Measurements from ENCODE around the gene CAVIN1.
"Not testable (repeated sequence)": the region's sequence is repeated elsewhere in the genome, so short reads cannot be mapped to it uniquely, and the experiment has no call there.

The CAVIN1 gene

DNA sequence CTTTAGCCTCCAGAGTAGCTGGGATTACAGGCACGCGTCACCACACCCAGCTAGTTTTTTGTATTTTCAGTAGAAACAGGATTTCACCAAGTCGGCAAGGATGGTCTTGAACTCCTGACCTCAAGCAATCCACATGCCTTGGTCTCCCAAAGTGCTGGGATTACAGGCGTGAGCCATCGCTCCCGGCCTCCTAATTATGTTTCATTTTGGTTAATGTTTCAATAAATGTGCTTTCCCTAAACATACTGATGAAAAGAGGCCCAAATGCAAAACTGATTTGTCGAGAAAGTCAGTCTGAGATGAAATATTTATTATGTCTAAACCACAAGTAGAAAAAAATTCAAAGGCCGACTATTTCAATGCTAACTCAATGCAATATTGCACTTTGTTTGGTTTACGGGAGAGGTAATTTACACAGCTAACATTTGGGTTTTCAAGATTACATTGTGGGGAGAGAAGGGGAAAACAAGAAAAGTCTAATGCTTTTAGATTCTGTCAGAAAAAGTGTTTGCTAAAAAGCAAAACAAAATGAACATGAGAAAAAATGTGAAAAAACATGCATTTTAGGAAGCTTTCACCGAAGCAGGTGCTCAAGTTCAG is 44.6 kb downstream of the CAVIN1 start:
- no peak for DNase-seq (ENCODE audit: low read depth in 2 of 2)

DNA sequence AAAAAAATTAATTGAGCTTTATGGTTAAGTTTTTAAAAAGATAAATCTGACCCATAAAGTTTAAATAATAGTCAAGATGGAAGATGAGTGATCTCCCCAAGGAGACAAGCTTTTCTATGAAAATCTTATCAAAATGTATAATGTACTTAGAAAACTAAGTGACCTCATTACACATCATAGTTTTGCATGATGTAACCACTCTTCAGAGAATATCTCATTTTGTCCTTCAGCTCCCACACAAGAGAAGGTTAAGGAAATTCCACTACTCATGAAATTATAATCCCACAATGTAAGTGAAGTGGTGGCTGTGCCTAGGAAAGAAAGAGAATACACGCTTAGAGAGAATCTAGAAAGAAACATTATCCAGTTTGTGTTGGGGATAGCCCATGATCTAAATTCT is 49.2 kb downstream of the CAVIN1 start:
- no peak for DNase-seq (ENCODE audit: low read depth in 2 of 2)

DNA sequence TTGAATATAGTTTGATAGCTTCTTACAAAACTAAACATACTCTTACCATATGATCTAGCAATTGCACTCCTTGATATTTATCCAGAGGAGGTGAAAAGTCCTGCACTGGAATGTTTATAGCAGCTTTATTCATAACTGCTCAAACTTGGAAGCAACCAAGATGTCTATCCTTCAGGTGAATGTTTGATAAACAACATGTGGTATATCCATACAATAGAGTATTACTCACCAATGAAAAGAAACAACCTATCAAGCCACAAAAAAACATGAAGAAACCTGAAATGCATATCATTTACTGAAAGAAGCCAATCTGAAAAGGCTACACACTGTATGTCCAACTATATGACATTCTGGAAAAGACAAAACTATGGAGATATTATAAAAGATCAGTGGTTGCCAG is 50.9 kb downstream of the CAVIN1 start:
- DNase-seq (ENCODE audit: low read depth in 2 of 2), result no peak

DNA sequence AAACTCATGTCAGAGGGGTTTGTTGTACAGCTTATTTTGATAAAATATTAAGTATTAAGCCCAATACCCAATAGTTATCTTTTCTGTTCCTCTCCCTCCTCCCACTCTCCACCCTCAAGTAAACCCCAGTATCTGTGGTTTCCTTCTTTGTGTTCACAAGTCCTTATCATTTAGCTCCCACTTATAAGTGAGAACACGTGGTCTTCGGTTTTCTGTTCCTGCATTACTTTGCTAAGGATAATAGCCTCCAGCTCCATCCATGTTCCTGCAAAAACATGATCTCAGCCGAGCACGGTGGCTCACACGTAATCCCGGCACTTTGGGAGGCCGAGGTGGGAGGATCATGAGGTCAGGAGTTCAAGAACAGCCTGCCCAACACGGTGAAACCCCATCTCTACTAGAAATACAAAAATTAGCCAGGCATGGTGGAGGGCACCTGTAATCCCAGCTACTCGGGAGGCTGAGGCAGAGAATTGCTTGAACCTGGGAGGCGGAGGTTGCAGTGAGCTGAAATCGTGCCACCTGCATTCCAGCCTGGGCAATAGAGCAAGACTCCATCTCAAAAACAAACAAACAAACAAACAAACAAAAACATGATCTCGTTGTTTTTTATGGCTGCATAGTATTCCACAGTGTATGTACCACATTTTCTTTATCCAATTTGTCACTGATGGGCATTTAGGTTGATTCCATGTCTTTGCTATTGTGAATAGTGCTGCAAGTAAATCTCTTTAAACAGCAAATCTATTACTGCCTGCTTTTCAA is 54.1 kb downstream of the CAVIN1 start:
- not testable (repeated sequence) for DNase-seq (ENCODE audit: low read depth in 2 of 2)

DNA sequence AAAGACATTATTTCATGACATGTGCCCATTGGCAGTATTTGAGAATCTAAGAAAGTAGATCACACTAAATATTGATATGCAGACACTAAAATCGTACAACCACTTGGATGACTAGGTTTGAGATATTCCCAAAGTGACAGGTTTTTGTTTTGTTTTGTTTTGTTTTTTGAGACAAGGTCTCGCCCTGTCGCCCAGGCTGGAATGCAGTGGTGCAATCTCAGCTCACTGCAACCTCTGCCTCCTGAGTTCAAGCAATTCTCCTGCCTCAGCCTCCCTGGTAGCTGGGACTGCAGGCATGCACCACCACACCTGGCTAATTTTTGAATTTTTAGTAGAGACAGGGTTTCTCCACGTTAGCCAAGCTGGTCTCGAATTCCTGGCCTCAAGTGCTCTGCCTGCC is 54.7 kb downstream of the CAVIN1 start:
- not testable (repeated sequence) for DNase-seq (ENCODE audit: low read depth in 2 of 2)

DNA sequence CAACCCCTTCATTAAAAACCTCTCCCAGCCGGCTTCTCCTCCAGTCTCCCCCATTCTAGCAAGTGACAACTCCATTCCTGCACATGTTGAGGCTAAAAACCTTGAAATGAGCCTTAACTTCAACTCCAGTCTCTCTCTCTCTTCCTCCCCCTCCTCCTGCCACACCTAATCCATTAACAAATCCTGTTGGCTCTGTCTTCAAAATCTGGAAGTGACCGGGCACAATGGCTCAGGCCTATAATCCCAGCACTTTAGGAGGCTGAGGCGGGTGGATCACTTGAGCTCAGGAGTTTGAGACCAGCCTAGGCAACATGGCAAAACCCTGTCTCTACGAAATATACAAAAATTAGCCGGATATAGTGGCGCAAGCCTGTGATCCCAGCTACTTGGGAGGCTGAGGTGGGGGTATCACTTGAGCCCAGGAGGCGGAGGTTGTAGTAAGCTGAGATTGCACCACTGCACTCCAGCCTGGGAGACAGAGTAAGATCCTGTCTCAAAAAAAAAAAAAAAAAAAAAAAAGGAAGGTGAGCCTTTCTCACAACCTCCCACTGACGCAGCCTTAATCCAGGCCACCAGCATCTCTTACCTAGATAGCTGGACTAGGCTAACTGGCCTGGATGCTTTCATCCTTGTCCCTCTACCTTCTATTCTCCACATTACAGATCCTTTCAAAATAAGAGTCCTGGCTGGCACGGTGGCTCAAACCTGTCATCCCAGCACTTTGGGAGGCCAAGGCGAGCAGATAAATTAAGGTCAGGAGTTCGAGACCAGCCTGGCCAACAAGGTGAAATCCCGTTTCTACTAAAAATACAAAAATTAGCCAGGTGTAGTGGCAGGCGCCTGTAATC is 56.7 kb downstream of the CAVIN1 start:
- not testable (repeated sequence) for DNase-seq (ENCODE audit: low read depth in 2 of 2)

DNA sequence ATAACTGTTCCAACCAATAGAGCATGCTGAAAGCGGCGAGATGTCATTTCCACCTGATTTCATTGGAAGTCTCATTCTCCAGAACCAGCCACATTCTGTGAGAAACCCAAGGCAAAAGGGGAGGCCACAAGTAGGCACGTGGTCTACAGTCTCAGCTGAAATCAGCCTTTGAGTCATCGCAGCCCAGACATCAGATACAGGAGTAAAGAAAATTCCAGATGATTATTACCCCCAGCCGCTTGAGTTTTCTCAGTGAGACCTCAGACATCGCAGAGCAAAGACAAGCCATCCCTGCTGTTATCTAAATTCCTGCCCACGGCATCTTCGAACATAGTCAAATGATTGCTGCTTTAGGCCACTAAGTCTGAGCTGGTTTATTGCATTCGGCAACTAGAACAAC is 57.9 kb downstream of the CAVIN1 start:
- peak in 1 of 2 donors; percentile 8 for DNase-seq (ENCODE audit: low read depth in 2 of 2)

DNA sequence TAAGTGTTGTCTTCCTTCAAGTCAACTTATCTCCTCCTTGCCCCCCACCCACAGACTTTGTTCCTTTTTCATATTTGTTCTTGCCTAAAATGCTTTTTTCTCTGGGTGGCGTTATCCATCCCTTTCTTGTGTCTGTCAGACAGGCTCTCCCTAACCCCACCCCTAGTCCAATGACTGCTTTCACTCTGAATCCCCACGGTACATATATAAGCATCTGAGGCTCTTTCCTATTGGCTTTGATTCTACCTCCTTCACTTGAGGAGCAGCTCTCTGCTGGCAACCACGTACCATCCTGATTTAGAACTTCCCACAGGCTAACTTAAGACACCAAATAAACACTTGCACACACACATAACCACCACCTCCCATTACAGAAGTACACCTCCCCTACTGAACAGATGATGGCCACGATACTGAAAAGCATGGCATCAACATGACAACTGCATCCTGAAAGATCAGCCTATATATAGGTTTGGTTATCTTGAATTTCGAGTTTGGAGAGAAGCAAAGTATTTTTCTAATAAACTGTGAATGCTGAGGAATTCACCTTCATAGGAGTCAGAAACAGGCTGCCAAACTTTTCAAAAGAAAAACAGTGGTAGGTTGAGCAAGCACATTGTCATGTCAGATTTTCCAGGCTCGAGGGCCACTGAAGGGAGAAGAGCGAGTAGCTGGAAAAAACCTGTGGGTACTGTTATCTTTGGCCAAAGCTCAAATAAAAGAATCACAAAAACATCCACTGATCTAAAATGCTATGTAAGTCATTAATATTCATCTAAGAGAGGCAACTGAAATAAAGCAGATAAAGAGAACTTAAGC is 59.1 kb downstream of the CAVIN1 start:
- peak in 1 of 2 donors; percentile 10 for DNase-seq (ENCODE audit: low read depth in 2 of 2)

DNA sequence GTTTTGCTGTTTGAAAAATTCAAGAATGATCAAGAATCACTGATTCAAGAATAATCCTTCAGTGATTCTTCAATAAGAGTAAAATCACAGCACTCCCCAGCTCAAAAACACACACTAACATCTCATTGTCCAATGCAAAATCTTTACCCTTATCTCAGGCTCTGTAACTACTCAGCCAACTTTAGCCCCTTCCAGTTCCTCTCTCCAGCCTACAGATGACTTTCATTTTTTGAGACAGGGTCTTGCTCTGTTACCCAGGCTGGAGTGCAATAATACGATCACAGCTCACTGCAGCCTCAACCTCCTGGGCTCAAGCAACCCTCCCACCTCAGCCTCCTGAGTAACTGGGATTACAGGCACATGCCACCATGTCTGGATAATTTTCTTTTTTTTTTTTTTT is 59.8 kb downstream of the CAVIN1 start:
- no peak for DNase-seq (ENCODE audit: low read depth in 2 of 2)

DNA sequence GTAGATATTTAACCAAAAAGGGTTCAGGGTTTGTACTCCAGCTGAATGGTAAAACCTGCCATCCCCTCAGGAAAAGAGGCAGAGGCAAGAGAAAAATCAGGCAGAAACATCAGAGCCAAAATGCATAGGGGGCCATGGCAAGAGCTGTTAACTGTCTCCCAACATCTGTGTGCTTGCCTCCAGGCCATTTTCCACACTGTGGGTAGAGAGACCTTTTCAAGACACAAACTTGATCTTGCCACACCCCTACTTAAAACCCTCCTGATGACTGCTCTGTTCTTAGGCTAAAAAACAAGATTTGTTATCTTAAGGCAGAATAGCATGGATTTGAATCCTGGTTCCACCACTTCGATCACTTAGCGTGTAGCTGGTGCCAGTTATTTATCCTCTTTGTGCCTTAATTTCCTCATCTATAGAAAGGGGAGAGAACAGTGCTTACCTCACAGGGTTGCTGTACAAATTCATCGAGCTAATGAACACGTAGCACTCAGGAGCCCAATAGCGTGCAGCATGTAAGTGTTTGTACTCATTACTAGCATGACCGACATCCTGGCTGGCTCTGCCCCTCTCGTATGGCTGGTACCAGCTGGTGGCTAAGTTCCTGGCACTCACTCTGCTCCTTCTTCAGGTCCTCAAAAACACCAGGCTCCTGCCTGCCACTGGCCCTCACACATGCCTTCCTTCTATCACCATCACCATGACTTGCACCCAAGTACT is 60.7 kb downstream of the CAVIN1 start:
- DNase-seq (ENCODE audit: low read depth in 2 of 2), result no peak

DNA sequence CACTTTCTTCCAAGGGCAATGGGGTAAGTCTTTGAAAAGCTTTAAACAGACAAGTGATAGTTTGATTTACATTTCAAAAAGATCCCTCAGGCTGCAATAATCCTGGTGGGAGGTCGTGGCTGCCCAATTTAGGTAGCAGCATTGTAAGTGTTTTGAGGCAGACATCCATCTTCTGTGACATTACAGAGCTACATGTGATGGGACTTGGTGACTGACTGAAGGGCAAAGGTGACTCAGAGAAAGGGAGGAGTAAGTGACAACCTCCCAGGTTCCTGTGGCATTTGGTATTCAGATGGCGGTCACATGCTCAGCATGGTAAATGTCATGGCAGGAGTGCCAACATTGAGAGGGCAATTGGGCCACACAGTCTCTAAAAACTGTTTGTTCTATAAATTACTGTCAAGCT is 61.3 kb downstream of the CAVIN1 start:
- DNase-seq (ENCODE audit: low read depth in 2 of 2), result peak in 1 of 2 donors; percentile 46

DNA sequence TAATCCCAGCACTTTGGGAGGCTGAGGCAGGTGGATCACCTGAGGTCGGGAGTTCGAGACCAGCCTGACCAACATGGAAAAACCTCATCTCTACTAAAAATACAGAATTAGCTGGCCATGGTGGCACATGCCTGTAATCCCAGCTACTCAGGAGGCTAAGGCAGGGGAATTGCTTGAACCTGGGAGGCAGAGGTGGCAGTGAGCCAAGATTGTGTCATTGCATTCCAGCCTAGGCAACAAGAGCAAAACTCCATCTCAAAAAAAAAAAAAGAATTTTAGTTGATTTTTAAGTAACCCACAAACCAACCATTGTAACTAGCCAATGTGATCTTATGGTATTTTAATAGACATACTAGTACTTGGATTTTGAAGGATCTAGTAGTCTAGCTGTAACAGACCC is 62.7 kb downstream of the CAVIN1 start:
- DNase-seq (ENCODE audit: low read depth in 2 of 2), result not testable (repeated sequence)

DNA sequence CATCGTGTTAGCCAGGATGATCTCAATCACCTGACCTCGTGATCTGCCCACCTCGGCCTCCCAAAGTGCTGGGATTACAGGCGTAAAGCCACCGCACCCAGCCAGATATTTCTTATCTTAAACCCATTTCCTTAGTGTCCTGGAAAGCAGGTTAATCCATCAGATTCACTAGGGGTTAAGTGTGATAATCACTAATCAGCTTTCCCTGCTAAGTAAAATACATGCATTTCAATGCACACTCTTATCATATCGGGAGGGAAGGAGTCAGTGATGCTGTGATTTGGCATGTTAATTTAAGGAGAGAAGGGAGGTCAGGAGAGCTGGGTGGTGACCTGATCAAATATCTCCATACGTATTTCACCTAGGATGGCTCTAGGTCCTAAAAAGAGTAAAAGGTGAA is 63.9 kb downstream of the CAVIN1 start:
- no peak for DNase-seq (ENCODE audit: low read depth in 2 of 2)

DNA sequence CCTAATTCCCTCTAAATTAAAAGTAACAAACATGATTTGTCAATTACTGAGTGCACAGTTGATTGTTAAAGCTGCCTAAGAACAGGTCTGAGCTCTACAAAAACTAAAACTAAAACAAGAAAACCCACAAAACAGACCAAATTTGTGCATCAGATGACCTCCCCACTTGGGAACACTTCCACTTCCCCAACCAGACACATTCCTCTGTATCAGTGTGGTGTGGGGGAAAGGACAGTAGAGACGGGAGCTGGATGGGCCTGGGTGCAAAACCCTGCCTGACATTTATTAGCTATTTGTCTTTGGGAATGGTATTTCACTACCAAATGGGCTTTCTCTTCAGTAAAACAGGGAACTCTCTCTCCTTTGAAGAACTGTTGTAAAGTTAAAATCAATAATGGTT is 64.6 kb downstream of the CAVIN1 start:
- DNase-seq (ENCODE audit: low read depth in 2 of 2), result no peak

DNA sequence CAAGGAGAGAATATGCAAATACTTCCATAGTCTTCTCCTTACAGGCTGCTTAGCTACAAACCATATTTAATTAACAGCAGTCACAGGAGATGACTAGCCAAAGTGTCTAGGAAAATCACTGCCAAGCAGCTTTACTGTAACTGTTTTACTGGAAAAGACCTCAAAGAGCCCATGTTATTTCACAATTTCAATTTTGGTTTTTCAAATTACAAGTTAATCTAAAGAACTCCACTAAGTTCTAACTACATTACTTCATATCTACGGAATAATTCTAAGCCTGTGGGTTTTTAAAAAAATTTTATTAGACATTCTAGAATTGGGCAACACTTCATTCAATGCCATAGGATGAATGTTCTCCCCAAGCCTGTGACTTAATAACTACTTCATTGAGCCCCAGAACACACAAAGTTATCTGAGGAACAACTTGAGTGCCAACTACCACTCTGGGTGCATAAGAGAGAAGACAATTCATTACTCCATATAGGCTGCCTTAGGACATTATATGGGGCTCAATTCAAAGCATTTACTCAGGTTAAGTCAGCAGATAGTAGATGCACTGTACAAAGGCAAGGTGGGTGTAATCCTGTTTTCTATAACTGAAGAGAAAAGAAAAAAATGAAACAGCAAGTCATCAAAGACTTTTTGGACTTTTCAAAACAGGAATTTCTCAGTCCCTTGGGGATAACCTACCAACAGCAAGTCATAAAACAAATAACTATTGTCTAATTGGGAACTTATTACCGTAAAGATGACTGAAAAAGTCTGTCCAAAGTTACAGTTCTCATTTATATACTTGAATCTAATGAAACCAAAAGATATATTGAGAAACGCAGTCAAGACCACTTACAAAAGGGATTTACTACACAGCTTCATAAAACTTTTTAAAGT is 67.9 kb downstream of the CAVIN1 start:
- no peak for DNase-seq (ENCODE audit: low read depth in 2 of 2)
